OCI-LY3 (cell line): ENCODE measurements around the gene CHRM4.

Experiments
- CTCF ChIP-seq: fragments of 200-600, 300-600 bp; sonication (generic); IDR thresholded peaks from 2 replicates; pipeline ENCODE4 v1.5.1; 2014; ENCODE audit warnings: antibody characterized with exemption, low read length, low read depth
- EZH2phosphoT487 ChIP-seq: fragments of 200-600 bp; shearing (Covaris generic); IDR thresholded peaks from 2 replicates; pipeline ENCODE4 v1.6.1; 2018; ENCODE audit warnings: antibody characterized with exemption, mixed run types, low read depth

DNA sequence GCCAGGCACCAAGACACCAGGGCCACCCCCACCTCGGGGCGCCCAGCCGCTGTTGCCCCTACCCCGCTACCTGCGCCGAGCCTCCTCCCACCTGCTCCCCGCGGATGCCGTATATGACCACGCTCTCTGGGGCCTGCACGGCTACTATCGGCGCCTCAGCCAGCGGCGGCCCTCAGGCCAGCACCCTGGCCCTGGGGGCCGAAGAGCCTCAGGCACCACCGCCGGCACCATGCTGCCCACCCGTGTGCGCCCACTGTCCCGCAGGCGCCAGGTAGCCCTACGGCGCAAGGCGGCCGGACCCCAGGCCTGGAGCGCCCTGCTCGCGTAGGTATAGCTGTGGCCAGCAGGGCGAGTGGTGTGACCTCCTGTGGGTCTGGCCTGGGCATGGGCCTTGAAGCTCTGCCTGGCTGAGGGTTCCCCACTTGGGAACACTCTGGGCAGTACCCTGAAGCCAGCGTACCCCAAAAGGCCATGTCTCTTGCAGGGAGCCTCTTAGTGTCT lies 24.9 kb downstream of the CHRM4 start:
- no peak for TF ChIP-seq CTCF
- TF ChIP-seq EZH2phosphoT487: no peak
